BJ (cell line): ENCODE results near the gene IKZF2. TPM values are rescaled to one million over a fixed set of nuclear protein-coding genes. Genes with fewer than 3 reads are reported as not detected.

ENCODE experiments used
- CTCF ChIA-PET: fragments of 350-600 bp; formaldehyde crosslinking; extraction: SDS; loops from one replicate; lab custom pipeline; 2021; ENCODE audit warnings: antibody characterized with exemption, inconsistent platforms; lab: Yijun Ruan, JAX
- POLR2A ChIA-PET: fragments of 300-600 bp; sonication (Branson Sonifier 250); formaldehyde crosslinking; extraction: SDS; loops from one replicate; lab custom pipeline; 2021; ENCODE audit warnings: antibody characterized with exemption; lab: Charles Lee
- DNase-seq: peaks from one replicate; pipeline ENCODE4 v3.0.0-alpha.2; 2011; ENCODE audit warnings: low read depth
- H3K27me3 ChIP-seq: 2 replicates; pipeline ENCODE4 v1.6.0; 2011; ENCODE audit warnings: low read length; ENCODE audit not compliant: control insufficient read depth, insufficient read depth
- H3K36me3 ChIP-seq: 2 replicates; pipeline ENCODE4 v1.5.1; 2011; ENCODE audit warnings: low read length; ENCODE audit not compliant: control insufficient read depth, insufficient read depth
- H3K4me3 ChIP-seq: 2 replicates; pipeline ENCODE4 v1.5.1; 2011; ENCODE audit warnings: low read depth, mild to moderate bottlenecking, control low read depth, low read length
- polyA plus RNA-seq: library from polyadenylated mRNA; depleted of rRNA; stranded (reverse); fragments of >200 nt; gene quantifications from 2 replicates; pipeline ENCODE4 v1.2.3, GENCODE V29; 2011; rRNA removed
- TF ChIP-seq, protein P1 (sequence below): IDR thresholded peaks from 2 replicates; pipeline ENCODE4 v1.5.1; 2011; ENCODE audit warnings: low read depth, mild to moderate bottlenecking, control low read depth, inconsistent platforms, low read length, moderate library complexity; ENCODE audit not compliant: insufficient read depth

Gene IKZF2
- polyA plus RNA-seq, 1 experiment = 2.4 TPM

DNA sequence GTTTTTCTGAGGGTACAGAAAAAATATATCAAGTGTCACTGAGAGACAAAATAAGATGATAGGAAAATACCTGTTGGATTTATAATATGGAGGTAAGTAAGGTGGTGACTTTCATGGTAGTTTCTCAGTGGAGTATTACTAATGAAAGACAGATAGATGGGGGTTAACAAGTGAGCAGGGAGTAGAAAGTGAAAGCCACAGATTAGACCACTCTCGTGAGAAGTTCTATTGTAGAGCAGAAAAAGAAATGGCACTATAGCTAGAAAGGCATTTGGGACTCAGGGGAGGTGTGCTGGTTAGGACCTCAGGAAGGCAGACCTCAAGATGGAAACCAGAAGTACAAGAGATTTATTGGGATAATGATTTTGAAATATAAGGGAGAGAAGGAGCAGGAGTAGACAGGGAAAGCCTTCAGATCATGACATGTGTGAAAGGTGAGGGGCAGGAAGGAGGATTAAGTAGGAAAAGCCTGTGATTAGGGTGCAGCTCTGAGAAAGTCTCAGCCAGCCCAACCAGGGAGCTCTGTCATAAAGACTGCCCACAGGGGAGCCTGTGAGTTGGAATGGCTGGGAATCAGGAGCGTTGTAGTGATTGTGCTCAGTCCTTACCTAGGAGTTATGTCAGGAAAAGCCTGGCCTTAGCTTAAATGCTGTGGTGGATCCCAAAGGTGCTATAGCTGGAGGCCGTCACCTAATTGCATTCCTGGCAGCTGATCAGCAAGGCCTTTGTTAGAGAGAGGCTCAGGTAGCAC, 198.1 kb downstream of the IKZF2 start:
- ChIA-PET POLR2A (no interaction called here), CTCF (interaction anchor here (0.7 kb wide), 1 partner anchor 41 kb away, joined by 3 read pairs; no protein-coding TSS in a partner anchor)
- TF ChIP-seq, protein P1, sequence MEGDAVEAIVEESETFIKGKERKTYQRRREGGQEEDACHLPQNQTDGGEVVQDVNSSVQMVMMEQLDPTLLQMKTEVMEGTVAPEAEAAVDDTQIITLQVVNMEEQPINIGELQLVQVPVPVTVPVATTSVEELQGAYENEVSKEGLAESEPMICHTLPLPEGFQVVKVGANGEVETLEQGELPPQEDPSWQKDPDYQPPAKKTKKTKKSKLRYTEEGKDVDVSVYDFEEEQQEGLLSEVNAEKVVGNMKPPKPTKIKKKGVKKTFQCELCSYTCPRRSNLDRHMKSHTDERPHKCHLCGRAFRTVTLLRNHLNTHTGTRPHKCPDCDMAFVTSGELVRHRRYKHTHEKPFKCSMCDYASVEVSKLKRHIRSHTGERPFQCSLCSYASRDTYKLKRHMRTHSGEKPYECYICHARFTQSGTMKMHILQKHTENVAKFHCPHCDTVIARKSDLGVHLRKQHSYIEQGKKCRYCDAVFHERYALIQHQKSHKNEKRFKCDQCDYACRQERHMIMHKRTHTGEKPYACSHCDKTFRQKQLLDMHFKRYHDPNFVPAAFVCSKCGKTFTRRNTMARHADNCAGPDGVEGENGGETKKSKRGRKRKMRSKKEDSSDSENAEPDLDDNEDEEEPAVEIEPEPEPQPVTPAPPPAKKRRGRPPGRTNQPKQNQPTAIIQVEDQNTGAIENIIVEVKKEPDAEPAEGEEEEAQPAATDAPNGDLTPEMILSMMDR = no peak
- no peaks in the 10 kb centered on the region for H3K27me3 ChIP-seq
- no peak overlapping the region for H3K4me3 ChIP-seq
- no peak for DNase-seq
- no peaks in the 10 kb centered on the region for H3K36me3 ChIP-seq

DNA sequence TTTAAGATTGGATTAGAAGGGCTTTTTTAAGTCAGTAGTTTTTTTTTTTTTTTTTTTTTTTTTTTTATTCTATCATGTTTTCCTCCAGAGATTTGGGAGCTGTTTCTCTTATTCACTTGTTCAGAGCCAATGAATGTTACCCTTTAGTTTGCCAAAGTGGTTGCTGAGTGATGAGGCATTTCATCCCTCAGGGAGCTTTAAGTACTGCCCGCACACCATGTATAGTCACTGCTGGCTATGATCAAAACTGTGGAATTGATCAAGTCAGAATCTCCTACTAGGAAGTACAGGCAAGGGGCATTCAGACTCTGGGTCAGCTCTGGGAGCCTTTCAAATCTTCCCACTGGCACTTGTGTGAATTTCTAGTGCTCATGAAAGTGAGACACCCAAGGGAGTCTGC, 201.6 kb downstream of the IKZF2 start:
- H3K4me3 ChIP-seq = no peak overlapping the region
- ChIA-PET CTCF (no interaction called here), POLR2A (no interaction called here)
- H3K27me3 ChIP-seq = no peaks in the 10 kb centered on the region
- no peaks in the 10 kb centered on the region for H3K36me3 ChIP-seq
- TF ChIP-seq, protein P1 = no peak
- no peak for DNase-seq

Other genes starting within 250 kb of the IKZF2 start
- 11.0 and 17.1 TPM in 2 replicates for gene SPAG16, start 132.9 kb upstream of the IKZF2 start, polyA plus RNA-seq